ENCODE measurements around the gene MECP2.

The MECP2 gene

GRCh38 chrX:154012336-154012991 is 85.1 kb downstream of the MECP2 start:
- Histone ChIP-seq H3K27me3 (ENCODE audit: insufficient read depth, poor library complexity, severe bottlenecking) (no peaks in the 10 kb centered on the region), H3K27ac (replicated peaks) (peak overlapping the region; percentile 1; the same call in 1 of the 2 replicates), H3K4me3 (replicated peaks; ENCODE audit: insufficient read depth, low read length) (no peak overlapping the region)
- TF ChIP-seq GABPA (IDR thresholded peaks at IDR 0.05; ENCODE audit: low read depth) = no peak
- TF ChIP-seq SPI1 (IDR thresholded peaks at IDR 0.05; ENCODE audit: borderline replicate concordance, low read depth) = no peak
- TF ChIP-seq CTCF (IDR thresholded peaks at IDR 0.05; ENCODE audit: insufficient read depth, low read length) = no peak
- no peak for TF ChIP-seq REST (IDR thresholded peaks at IDR 0.05; ENCODE audit: insufficient replicate concordance, low read depth)
- no peak; the same call in 1 of the 2 replicates for TF ChIP-seq POLR2AphosphoS5 (IDR thresholded peaks at IDR 0.05; ENCODE audit: low read depth)
- no peak for DNase-seq (ENCODE audit: low read depth in 1 of 2, low spot score in 1 of 2)

GRCh38 chrX:154011376-154012335 is 85.9 kb downstream of the MECP2 start:
- no peaks in the 10 kb centered on the region for H3K27me3 ChIP-seq (ENCODE audit: insufficient read depth, poor library complexity, severe bottlenecking)
- no peak overlapping the region for H3K27ac ChIP-seq (replicated peaks)
- DNase-seq (ENCODE audit: low read depth in 1 of 2, low spot score in 1 of 2) = peak in 1 of 2 experiments; percentile 26
- TF ChIP-seq POLR2AphosphoS5 (IDR thresholded peaks at IDR 0.05; ENCODE audit: low read depth) = no peak; the same call in none of the 2 replicates
- TF ChIP-seq REST (IDR thresholded peaks at IDR 0.05; ENCODE audit: insufficient replicate concordance, low read depth) = no peak
- no peak for TF ChIP-seq SPI1 (IDR thresholded peaks at IDR 0.05; ENCODE audit: borderline replicate concordance, low read depth)
- TF ChIP-seq GABPA (IDR thresholded peaks at IDR 0.05; ENCODE audit: low read depth) = no peak
- TF ChIP-seq CTCF (IDR thresholded peaks at IDR 0.05; ENCODE audit: insufficient read depth, low read length) = no peak
- H3K4me3 ChIP-seq (replicated peaks; ENCODE audit: insufficient read depth, low read length) = no peak overlapping the region

- H3K4me3 ChIP-seq (replicated peaks; ENCODE audit: insufficient read depth, low read length) = no peak overlapping the region
- H3K27ac ChIP-seq (replicated peaks) = no peak overlapping the region
- TF ChIP-seq GABPA (IDR thresholded peaks at IDR 0.05; ENCODE audit: low read depth) (no peak), POLR2AphosphoS5 (IDR thresholded peaks at IDR 0.05; ENCODE audit: low read depth) (no peak)
- DNase-seq (ENCODE audit: low read depth in 1 of 2, low spot score in 1 of 2) = peak in 1 of 2 experiments; percentile 49
- H3K27me3 ChIP-seq (ENCODE audit: insufficient read depth, poor library complexity, severe bottlenecking) = no peaks in the 10 kb centered on the region
These were observed 87.0 kb downstream of the MECP2 start for GRCh38 chrX:154010330-154011087.
